Measurements from ENCODE around the gene NRL. TPM values are rescaled to one million over a fixed set of nuclear protein-coding genes. Genes with fewer than 3 reads are reported as not detected.
A peak's percentile ranks its signal among the peaks of the same experiment; 100 is the strongest.

Gene NRL
- total RNA-seq, 1 experiment from 2014 or later, result 2.5 TPM

- Histone ChIP-seq H4K91ac (ENCODE audit: insufficient read length, low read depth, low read length) (no peak overlapping the region), H4K8ac (replicated peaks; ENCODE audit: insufficient read length, low read depth, low read length) (no peak overlapping the region)
- H3K36me3 Mint-ChIP-seq (ENCODE audit: insufficient read depth in 1 of 3, low read depth in 3 of 3), result peaks cover 16 to 46% (median 40%) of the 10 kb centered on the region in 3 experiments; a peak in 6 of 7 replicates
Observed at GRCh38 chr14:24115422-24116127, 826 bp upstream of the NRL start.

More at GRCh38 chr14:24115422-24116127, 826 bp upstream of the NRL start:
- no peak for DNase-seq
- Histone ChIP-seq H2AFZ (ENCODE audit: low read length) (no peak overlapping the region), H3K23ac (ENCODE audit: insufficient read length, low read depth, low read length) (no peak overlapping the region), H2AK5ac (ENCODE audit: insufficient read length, low read length) (no peak overlapping the region), H3K27ac (ENCODE audit: insufficient read length, low read depth, low read length) (no peak overlapping the region), H3K79me2 (ENCODE audit: insufficient read depth, low read length) (no peaks in the 10 kb centered on the region), H2BK15ac (ENCODE audit: low read depth, low read length) (no peak overlapping the region), H3K27me3 (ENCODE audit: insufficient read depth, low read length) (no peaks in the 10 kb centered on the region), H3K9me3 (ENCODE audit: control insufficient read depth, low read depth, low read length) (no peaks in the 10 kb centered on the region), H3K23me2 (ENCODE audit: insufficient read length, low read depth, low read length, poor library complexity, severe bottlenecking) (peaks cover 13% of the 10 kb centered on the region), H3K56ac (ENCODE audit: insufficient read length, low read depth, low read length) (no peak overlapping the region), H3T11ph (ENCODE audit: low read length) (no peak overlapping the region), H3K4me1 (ENCODE audit: insufficient read depth, low read length) (no peaks in the 10 kb centered on the region), H2BK5ac (ENCODE audit: insufficient read length, low read length) (no peak overlapping the region), H2BK12ac (ENCODE audit: insufficient read length, low read depth, low read length) (no peak overlapping the region), H2BK20ac (ENCODE audit: low read depth, low read length, poor library complexity, severe bottlenecking) (no peak overlapping the region), H4K20me1 (ENCODE audit: control insufficient read depth, insufficient read depth, insufficient read length) (no peaks in the 10 kb centered on the region), H3K79me1 (ENCODE audit: insufficient read depth, low read depth, low read length, poor library complexity, severe bottlenecking) (no peaks in the 10 kb centered on the region), H3K4me2 (ENCODE audit: insufficient read depth, insufficient read length, low read length) (peak overlapping the region; percentile 79), H3K9ac (ENCODE audit: extremely low read depth, insufficient read length, low read length) (peak overlapping the region; percentile 75), H3K4ac (ENCODE audit: low read depth, low read length) (no peak overlapping the region), H2BK120ac (ENCODE audit: low read depth, low read length, poor library complexity, severe bottlenecking) (no peak overlapping the region), H3K14ac (ENCODE audit: insufficient read depth, low read length) (no peak overlapping the region), H3K18ac (ENCODE audit: insufficient read length, low read depth, low read length) (no peak overlapping the region), H4K5ac (ENCODE audit: insufficient read length, low read depth, low read length) (no peak overlapping the region)
- Mint-ChIP-seq H3K27me3 (ENCODE audit: low read depth) (peaks cover 3% of the 10 kb centered on the region; the same call in 1 of the 2 replicates), H3K4me1 (peaks cover 12 to 15% of the 10 kb centered on the region in 2 experiments), H3K27ac (peak overlapping the region; percentile 89 to 100 (median 98)), H3K4me3 (peak overlapping the region; percentile 93 to 95), H3K9me3 (no peaks in the 10 kb centered on the region; a peak in 1 of 5 replicates)
- no peak for TF ChIP-seq CTCF (conservative IDR thresholded peaks at IDR 0.05)
- WGBS (ENCODE audit: extremely low coverage, insufficient read length, low lambda C conversion rate), result no CpG with 5 or more reads among the region's 14 CpGs

Data from H9 (cell line).